SH-SY5Y (cell line): ENCODE data around the gene CCSER1.

Source experiments
- GATA2 ChIP-seq: IDR thresholded peaks from 2 replicates; pipeline ENCODE4 v1.6.1; 2011; ENCODE audit warnings: mild to moderate bottlenecking, low read depth, low read length
- GATA3 ChIP-seq: IDR thresholded peaks from 2 replicates; pipeline ENCODE4 v1.6.1; 2011; ENCODE audit warnings: low read depth, mild to moderate bottlenecking, low read length, moderate library complexity

DNA sequence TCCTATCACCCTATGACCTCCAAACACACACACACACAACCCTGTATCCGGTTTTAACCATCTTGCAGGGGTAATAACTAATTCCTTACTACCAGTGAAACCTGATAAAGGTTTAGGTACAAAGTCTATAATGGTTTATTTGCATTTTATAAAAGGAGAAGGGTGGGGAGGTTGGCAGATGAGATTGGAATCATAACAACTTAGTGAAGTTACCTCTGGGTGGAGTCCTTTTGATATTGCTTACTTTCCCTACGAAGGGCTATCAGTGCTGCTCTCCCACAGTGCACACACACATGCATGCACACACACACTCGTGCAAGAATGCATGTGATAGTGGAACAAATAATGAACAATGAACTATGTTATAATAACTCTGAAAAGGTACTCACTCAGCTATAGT, 56.1 kb downstream of the CCSER1 start:
- TF ChIP-seq GATA2 = no peak
- no peak for TF ChIP-seq GATA3
